Central memory CD4-positive, alpha-beta T cell (primary cell): ENCODE data around the gene ARHGEF10L.

Experiments used
- DNase-seq: peaks from one replicate; pipeline ENCODE4 v3.0.0; 2022

Gene ARHGEF10L

GRCh38 chr1:17639703-17640340 lies 100.3 kb downstream of the ARHGEF10L start:
- no peak for DNase-seq

GRCh38 chr1:17640393-17640792 lies 100.9 kb downstream of the ARHGEF10L start:
- no peak for DNase-seq

GRCh38 chr1:17640975-17641374 lies 101.5 kb downstream of the ARHGEF10L start:
- no peak for DNase-seq

GRCh38 chr1:17642169-17642568 lies 102.7 kb downstream of the ARHGEF10L start:
- DNase-seq: no peak

GRCh38 chr1:17642943-17643342 lies 103.4 kb downstream of the ARHGEF10L start:
- DNase-seq: no peak

- no peak for DNase-seq
Measured at GRCh38 chr1:17643861-17644703, 104.6 kb downstream of the ARHGEF10L start.

- DNase-seq: no peak
Measured at GRCh38 chr1:17645068-17645911, 105.8 kb downstream of the ARHGEF10L start.

- no peak for DNase-seq
Measured at GRCh38 chr1:17646444-17647280, 107.2 kb downstream of the ARHGEF10L start.

GRCh38 chr1:17648457-17649145 lies 109.1 kb downstream of the ARHGEF10L start:
- DNase-seq: no peak

- DNase-seq: no peak
Measured at GRCh38 chr1:17649371-17650106, 110.0 kb downstream of the ARHGEF10L start.

GRCh38 chr1:17653276-17653675 lies 113.8 kb downstream of the ARHGEF10L start:
- no peak for DNase-seq

GRCh38 chr1:17653728-17654351 lies 114.3 kb downstream of the ARHGEF10L start:
- DNase-seq: no peak

- no peak for DNase-seq
Measured at GRCh38 chr1:17654519-17654918, 115.0 kb downstream of the ARHGEF10L start.

GRCh38 chr1:17655169-17655568 lies 115.7 kb downstream of the ARHGEF10L start:
- DNase-seq: no peak

- DNase-seq: no peak
Measured at GRCh38 chr1:17655922-17656321, 116.4 kb downstream of the ARHGEF10L start.

- no peak for DNase-seq
Measured at GRCh38 chr1:17657436-17657835, 117.9 kb downstream of the ARHGEF10L start.

GRCh38 chr1:17658837-17659236 lies 119.3 kb downstream of the ARHGEF10L start:
- no peak for DNase-seq

GRCh38 chr1:17661546-17662157 lies 122.2 kb downstream of the ARHGEF10L start:
- peak; percentile 7 for DNase-seq

GRCh38 chr1:17662296-17662695 lies 122.8 kb downstream of the ARHGEF10L start:
- DNase-seq: no peak

GRCh38 chr1:17662786-17663185 lies 123.3 kb downstream of the ARHGEF10L start:
- DNase-seq: no peak
